Panc1 (cell line): ENCODE results near the gene CEACAM20. TPM values are rescaled to one million over a fixed set of nuclear protein-coding genes. Genes with fewer than 3 reads are reported as not detected.
"Not testable (repeated sequence)": the region's sequence is repeated elsewhere in the genome, so short reads cannot be mapped to it uniquely, and the experiment has no call there.

Experiments used
- ATAC-seq: fragments of 200-7000 bp; cut with Tn5 transposase; 2 replicates; pipeline ENCODE4 v1.9.1; 2020; ENCODE audit warnings: mild to moderate bottlenecking, moderate library complexity
- BruUV-seq: library from RNA; stranded (reverse); fragments of 400-500 nt; replicated peaks from 2 replicates; lab custom pipeline; 2021; lab: Mats Ljungman, UMichigan
- CTCF ChIA-PET: fragments of 300-600 bp; sonication (Branson Sonifier 250); formaldehyde crosslinking; loops from one replicate; lab custom pipeline; 2022; ENCODE audit warnings: antibody characterized with exemption; lab: Charles Lee
- POLR2A ChIA-PET: fragments of 300-600 bp; sonication (Branson Sonifier 250); formaldehyde crosslinking; loops from one replicate; lab custom pipeline; 2022; ENCODE audit warnings: antibody characterized with exemption; lab: Charles Lee
- DNase-seq: peaks from one replicate; pipeline ENCODE4 v3.0.0-alpha.2; 2010; ENCODE audit warnings: low read depth, low spot score
- H3K27ac ChIP-seq: 2 replicates; pipeline ENCODE4 v1.5.1; 2011; ENCODE audit warnings: mild to moderate bottlenecking, low read length, inconsistent platforms
- H3K27me3 ChIP-seq: fragments of 200-500 bp; sonication (Bioruptor generic); 2 replicates; pipeline ENCODE4 v1.6.0; 2014; ENCODE audit warnings: low read length, inconsistent platforms; ENCODE audit not compliant: control insufficient read depth, insufficient read depth
- H3K36me3 ChIP-seq: fragments of 200-500 bp; sonication (Bioruptor generic); 2 replicates; pipeline ENCODE4 v1.5.1; 2014; ENCODE audit warnings: inconsistent platforms, mild to moderate bottlenecking, low read length, moderate library complexity; ENCODE audit not compliant: control insufficient read depth, insufficient read depth
- H3K4me1 ChIP-seq: 2 replicates; pipeline ENCODE4 v1.5.1; 2011; ENCODE audit warnings: inconsistent platforms, mild to moderate bottlenecking, low read length, moderate library complexity; ENCODE audit not compliant: control insufficient read depth, insufficient read depth
- H3K4me3 ChIP-seq, 2 experiments: 2 replicates each; pipeline ENCODE4 v1.5.1; 2011 to 2012; ENCODE audit warnings: low read depth in 2 of 2, low read length in 2 of 2, mild to moderate bottlenecking in 2 of 2, inconsistent platforms in 1 of 2, moderate library complexity in 1 of 2
- H3K9me3 ChIP-seq: fragments of 200-500 bp; sonication (Bioruptor generic); 2 replicates; pipeline ENCODE4 v1.5.1; 2014; ENCODE audit warnings: low read depth, mild to moderate bottlenecking, inconsistent platforms, low read length, moderate library complexity; ENCODE audit not compliant: control insufficient read depth, insufficient read depth
- in situ Hi-C: cut with HindIII; loops from 2 replicates; pipeline ENCODE4 v1.10.0; 2016; ENCODE audit warnings: low sequenced_read_pairs, low pct_unique_long_range_greater_than_20kb
- intact Hi-C: fragments of 100-400 bp; cut with micrococcal nuclease; formaldehyde crosslinking; loops from one replicate; pipeline ENCODE4 v1.10.0; 2022; ENCODE audit not compliant: unreplicated experiment
- total RNA-seq: library from RNA; stranded (reverse); gene quantifications from one replicate; pipeline ENCODE4 v1.2.1, GENCODE V29; 2021; ENCODE audit not compliant: unreplicated experiment

The CEACAM20 gene
- total RNA-seq, 1 experiment from 2014 or later: not detected

DNA sequence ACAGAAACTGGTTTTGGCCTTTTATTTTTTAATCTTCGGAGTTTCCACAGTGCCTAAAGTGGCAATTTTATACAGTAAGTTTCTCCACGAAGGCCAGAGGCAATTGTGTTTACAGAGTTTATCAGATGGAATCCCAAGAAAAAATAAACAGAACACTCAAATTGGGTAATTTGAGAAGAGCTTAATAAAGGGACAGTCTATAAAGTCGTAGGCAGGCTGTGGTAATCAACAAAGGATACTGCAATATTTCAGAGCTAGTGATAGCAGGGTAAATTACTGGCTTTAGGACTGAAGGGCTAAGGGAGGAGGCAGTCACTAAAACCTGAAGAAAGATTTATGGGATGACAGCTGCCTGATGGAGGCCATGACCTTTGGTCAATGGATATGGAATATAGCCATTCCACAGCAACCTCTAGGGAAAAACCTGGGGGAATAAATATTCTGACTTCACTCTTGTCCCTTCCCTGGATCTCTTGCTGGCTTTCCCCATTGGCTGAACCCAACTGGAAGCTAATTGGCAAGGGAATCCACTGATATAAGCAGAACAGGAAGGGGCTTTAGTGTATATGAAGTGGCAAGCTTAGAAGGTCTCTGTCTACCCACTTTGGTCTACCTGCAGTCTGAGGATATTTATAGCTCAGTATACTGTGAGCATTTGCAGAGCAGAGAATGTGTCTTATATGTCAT is 66.7 kb downstream of the CEACAM20 start:
- H3K27me3 ChIP-seq, DNase-seq, ATAC-seq, POLR2A ChIA-PET, CTCF ChIA-PET, BruUV-seq, H3K36me3 ChIP-seq, H3K27ac ChIP-seq, in situ Hi-C loops, H3K9me3 ChIP-seq, H3K4me3 ChIP-seq, intact Hi-C loops, H3K4me1 ChIP-seq: not testable (repeated sequence)

Other genes starting within 250 kb of the CEACAM20 start
- gene ZNF235, start 224.7 kb downstream of the CEACAM20 start, total RNA-seq: 5.1 TPM
- 4.3 TPM for gene ZNF112, start 173.0 kb downstream of the CEACAM20 start, total RNA-seq
- 1.4 TPM for gene ZNF285, start 128.1 kb downstream of the CEACAM20 start, total RNA-seq
- 11.9 TPM for gene ZNF229, start 81.2 kb downstream of the CEACAM20 start, total RNA-seq
- gene ZNF180, start 29.2 kb downstream of the CEACAM20 start, total RNA-seq: 6.7 TPM
- gene IGSF23, start 83.9 kb upstream of the CEACAM20 start, total RNA-seq: not detected
- gene PVR, start 114.2 kb upstream of the CEACAM20 start, total RNA-seq: 47.7 TPM
- gene CEACAM19, start 141.8 kb upstream of the CEACAM20 start, total RNA-seq: 1.2 TPM
- gene CEACAM16, start 169.5 kb upstream of the CEACAM20 start, total RNA-seq: not detected
- 48.5 TPM for gene BCL3, start 219.0 kb upstream of the CEACAM20 start, total RNA-seq
- gene CBLC, start 248.2 kb upstream of the CEACAM20 start, total RNA-seq: 0.80 TPM